WERI-Rb-1 (cell line): ENCODE measurements around the gene NEUROG1.
"Not testable (repeated sequence)": the region's sequence is repeated elsewhere in the genome, so short reads cannot be mapped to it uniquely, and the experiment has no call there.

Experiments used
- DNase-seq: peaks from one replicate; pipeline ENCODE4 v3.0.0-alpha.2; 2020
- H3K27ac ChIP-seq: fragments of 250-450 bp; sonication (Bioruptor Pico); 2 replicates; pipeline ENCODE4 v1.5.1; 2020; ENCODE audit warnings: mild to moderate bottlenecking, moderate library complexity
- H3K27me3 ChIP-seq: fragments of 250-450 bp; sonication (Bioruptor Pico); 2 replicates; pipeline ENCODE4 v1.5.1; 2021; ENCODE audit warnings: mild to moderate bottlenecking, low read depth, moderate library complexity; ENCODE audit not compliant: insufficient read depth, severe bottlenecking
- H3K36me3 ChIP-seq: fragments of 250-450 bp; sonication (Bioruptor Pico); 2 replicates; pipeline ENCODE4 v1.5.1; 2020; ENCODE audit warnings: mild to moderate bottlenecking, moderate library complexity
- H3K4me3 ChIP-seq: 2 replicates; pipeline ENCODE4 v1.5.1; 2011; ENCODE audit warnings: low read depth, mild to moderate bottlenecking, control low read depth, low read length
- H3K9me3 ChIP-seq: fragments of 250-450 bp; sonication (Bioruptor Pico); 2 replicates; pipeline ENCODE4 v1.5.1; 2021; ENCODE audit warnings: mild to moderate bottlenecking, moderate library complexity; ENCODE audit not compliant: severe bottlenecking
- TF ChIP-seq, protein P1 (sequence below): IDR thresholded peaks from 2 replicates; pipeline ENCODE4 v1.5.1; 2011; ENCODE audit warnings: low read depth, mild to moderate bottlenecking, control low read depth, inconsistent platforms, low read length

The NEUROG1 gene

DNA sequence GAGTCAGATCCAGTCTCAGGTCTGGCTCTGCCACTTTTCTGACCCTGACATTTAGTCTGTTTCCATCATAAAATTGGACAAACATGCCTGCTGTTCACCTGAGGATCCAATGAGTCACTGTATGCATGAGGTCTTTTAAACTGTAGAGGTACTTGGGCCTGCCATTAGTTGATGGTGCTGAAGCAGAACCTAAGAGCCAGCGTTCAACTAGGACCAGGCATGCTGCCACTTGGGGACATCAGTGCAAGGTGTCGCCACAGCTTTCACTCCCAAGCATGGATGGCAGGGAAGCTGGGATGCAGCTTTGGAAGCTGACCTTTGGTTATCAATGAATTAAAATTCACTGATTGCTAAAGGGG is 37.1 kb downstream of the NEUROG1 start:
- H3K27me3 ChIP-seq, result no peaks in the 10 kb centered on the region
- no peak for DNase-seq
- no peaks in the 10 kb centered on the region for H3K36me3 ChIP-seq
- H3K4me3 ChIP-seq, result no peak overlapping the region
- H3K27ac ChIP-seq, result peak overlapping the region; percentile 59
- peaks cover 5% of the 10 kb centered on the region for H3K9me3 ChIP-seq
- TF ChIP-seq, protein P1, sequence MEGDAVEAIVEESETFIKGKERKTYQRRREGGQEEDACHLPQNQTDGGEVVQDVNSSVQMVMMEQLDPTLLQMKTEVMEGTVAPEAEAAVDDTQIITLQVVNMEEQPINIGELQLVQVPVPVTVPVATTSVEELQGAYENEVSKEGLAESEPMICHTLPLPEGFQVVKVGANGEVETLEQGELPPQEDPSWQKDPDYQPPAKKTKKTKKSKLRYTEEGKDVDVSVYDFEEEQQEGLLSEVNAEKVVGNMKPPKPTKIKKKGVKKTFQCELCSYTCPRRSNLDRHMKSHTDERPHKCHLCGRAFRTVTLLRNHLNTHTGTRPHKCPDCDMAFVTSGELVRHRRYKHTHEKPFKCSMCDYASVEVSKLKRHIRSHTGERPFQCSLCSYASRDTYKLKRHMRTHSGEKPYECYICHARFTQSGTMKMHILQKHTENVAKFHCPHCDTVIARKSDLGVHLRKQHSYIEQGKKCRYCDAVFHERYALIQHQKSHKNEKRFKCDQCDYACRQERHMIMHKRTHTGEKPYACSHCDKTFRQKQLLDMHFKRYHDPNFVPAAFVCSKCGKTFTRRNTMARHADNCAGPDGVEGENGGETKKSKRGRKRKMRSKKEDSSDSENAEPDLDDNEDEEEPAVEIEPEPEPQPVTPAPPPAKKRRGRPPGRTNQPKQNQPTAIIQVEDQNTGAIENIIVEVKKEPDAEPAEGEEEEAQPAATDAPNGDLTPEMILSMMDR, result no peak

DNA sequence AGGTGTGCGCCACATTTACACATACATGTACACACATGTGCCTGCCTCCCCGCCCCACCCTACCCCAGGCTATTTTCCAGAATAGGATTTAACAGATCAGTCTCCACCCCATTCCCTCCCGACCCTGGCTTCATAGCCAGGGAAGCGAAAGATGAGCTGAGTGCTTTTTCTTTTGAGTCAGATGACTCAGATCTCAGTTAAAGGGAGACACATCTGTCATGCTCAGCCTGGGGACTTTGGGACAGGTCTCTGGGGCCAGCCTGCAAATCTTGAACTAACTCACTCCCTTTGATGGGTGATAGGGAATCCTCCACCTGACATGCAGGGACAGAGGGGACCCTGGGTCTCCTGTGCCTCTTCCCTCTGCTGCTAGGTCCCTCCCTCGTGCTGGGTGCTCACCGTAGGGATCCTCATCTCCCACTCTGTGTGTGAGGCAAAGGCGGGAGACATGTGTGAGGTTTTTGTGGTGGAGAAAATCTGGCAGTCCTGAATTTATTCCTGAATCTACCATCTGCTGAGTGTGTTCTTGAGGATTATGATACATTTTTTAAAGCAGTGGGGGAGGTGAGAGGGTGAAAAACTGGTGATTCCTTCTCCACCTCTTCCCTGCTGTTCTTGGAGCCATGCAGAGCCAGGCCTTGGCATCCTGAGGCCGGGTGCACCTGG is 37.7 kb downstream of the NEUROG1 start:
- no peaks in the 10 kb centered on the region for H3K36me3 ChIP-seq
- H3K27me3 ChIP-seq, result no peaks in the 10 kb centered on the region
- peak overlapping the region; percentile 59 for H3K27ac ChIP-seq
- H3K9me3 ChIP-seq, result peaks cover 5% of the 10 kb centered on the region
- TF ChIP-seq, protein P1, result no peak
- no peak overlapping the region for H3K4me3 ChIP-seq
- DNase-seq, result peak; percentile 66

DNA sequence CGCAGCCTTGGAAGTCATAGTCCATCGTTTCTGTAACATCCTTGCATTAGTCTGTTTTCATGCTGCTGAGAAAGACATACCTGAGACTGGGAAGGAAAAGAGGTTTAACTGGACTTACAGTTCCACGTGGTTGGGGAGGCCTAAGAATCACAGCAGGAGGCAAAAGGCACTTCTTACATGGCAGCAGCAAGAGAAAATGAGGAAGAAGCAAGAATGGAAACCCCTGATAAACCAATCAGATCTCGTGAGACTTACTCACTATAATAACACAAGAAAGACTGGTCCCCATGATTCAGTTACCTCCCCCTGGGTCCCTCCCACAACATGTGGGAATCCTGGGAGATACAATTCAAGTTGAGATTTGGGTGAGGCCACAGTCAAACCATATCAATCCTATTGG is 40.2 kb downstream of the NEUROG1 start:
- H3K27ac ChIP-seq, H3K36me3 ChIP-seq, DNase-seq, H3K4me3 ChIP-seq, H3K9me3 ChIP-seq, H3K27me3 ChIP-seq: not testable (repeated sequence)

DNA sequence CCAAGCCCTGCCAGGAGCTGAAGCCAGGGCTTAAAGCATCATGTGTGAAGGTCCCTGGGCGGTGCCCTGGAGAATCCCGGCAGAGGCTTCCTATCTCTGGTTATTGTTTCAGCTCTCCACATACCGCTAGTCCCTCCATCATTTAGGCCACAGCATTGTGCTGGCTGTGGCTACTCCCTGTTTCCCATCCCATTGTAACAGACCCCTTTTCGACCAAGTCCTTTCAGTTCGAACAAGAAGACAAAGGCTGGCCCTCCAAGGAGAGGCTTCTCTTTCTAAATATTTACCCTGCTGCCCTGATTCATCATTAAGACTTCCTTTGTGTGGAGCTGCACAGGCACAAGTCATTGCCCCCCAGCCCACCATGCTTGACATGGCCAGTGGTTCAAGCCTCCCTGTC is 41.6 kb downstream of the NEUROG1 start:
- peaks cover 5% of the 10 kb centered on the region for H3K9me3 ChIP-seq
- H3K36me3 ChIP-seq, result no peaks in the 10 kb centered on the region
- no peak for DNase-seq
- TF ChIP-seq, protein P1, result no peak
- no peak overlapping the region for H3K27ac ChIP-seq
- no peak overlapping the region for H3K4me3 ChIP-seq
- H3K27me3 ChIP-seq, result no peaks in the 10 kb centered on the region

DNA sequence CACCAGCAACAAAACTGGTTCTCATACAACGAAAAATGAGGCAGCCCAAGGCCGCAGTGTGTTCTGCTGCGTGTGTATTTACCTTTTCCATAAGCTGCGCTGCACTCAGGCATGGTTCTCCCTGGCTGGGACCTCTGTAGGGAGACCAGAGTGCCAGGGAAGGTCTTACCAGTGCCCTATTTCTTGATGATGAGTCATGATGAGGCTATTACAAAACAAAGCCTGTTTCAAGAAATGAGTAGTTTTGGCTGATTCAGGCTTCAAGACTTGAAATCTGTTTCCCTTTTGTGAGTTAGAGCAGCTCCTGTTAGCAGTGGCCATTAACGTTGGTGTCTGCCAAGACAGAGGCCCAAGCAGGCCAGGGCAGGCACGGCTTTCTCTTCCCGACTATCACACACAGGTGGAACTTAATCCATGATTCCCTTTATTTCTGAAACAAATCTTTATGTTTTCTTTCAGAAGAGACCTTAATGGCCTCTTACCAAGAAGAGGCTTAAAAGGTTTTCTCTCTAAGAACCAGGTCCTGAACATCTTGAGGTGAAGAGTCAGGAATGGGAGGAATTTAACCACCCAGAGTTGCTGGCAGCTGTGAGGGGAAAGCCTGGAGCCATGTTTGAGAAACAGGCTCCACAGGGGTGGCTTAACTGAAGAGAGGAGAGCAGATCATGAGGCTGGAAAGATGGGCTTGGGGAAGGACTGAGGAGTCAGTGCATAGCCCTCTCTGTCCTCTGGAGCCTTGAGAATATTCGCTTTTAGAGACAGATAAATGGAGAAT is 42.2 kb downstream of the NEUROG1 start:
- Histone ChIP-seq H3K9me3 (peaks cover 5% of the 10 kb centered on the region), H3K36me3 (no peaks in the 10 kb centered on the region), H3K27me3 (no peaks in the 10 kb centered on the region), H3K27ac (no peak overlapping the region), H3K4me3 (no peak overlapping the region)
- TF ChIP-seq, protein P1, result no peak
- DNase-seq, result no peak

DNA sequence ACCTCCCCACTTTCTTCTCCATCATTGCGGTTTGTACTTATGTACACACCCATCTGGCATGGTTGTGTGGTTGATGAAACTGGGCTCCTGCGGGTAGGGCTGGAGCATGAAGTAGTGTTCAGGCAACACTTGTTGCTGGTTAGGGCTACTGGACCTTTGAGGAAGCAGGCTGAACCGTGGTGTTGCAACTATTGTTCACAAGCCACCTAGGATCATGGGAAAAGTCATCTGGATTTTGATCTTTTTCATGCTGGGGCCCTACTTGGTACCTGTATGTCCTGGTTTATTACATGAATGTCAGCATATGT is 43.5 kb downstream of the NEUROG1 start:
- Histone ChIP-seq H3K36me3 (no peaks in the 10 kb centered on the region), H3K9me3 (peaks cover 5% of the 10 kb centered on the region), H3K27me3 (no peaks in the 10 kb centered on the region), H3K4me3 (no peak overlapping the region), H3K27ac (no peak overlapping the region)
- no peak for DNase-seq
- TF ChIP-seq, protein P1, result no peak
